Measurements from ENCODE around the gene SLN.
"Not testable (repeated sequence)": the region's sequence is repeated elsewhere in the genome, so short reads cannot be mapped to it uniquely, and the experiment has no call there.

The SLN gene

GRCh38 chr11:107711861-107712755 is at the start of gene SLN:
SLN (minus strand) TSS chr11:107712056.
- DNase-seq (ENCODE audit: low read depth), result no peak

- not testable (repeated sequence) for DNase-seq (ENCODE audit: low read depth)
Observed at GRCh38 chr11:107758719-107759355, 47.0 kb upstream of the SLN start.

DNA sequence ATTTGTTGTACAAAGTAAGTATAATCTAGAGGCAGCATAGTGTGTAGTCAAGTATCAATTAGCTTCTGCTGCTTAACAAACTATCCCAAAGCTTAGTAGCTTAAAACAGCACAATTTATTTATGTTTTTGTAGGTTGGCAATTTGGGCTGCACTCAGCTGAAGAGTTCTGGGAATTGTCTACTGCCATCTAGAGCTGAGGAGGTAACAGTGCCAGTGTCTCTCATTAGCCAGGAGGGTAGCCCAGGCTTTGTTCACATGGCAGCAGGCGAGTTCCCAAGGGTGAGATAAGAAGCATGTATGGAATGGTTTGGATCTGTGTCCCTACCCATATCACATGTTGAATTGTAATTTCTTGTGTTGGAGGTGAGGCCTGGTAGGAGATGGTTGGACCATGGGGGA is 45.8 kb upstream of the SLN start:
- no peak for DNase-seq (ENCODE audit: low read depth)

DNA sequence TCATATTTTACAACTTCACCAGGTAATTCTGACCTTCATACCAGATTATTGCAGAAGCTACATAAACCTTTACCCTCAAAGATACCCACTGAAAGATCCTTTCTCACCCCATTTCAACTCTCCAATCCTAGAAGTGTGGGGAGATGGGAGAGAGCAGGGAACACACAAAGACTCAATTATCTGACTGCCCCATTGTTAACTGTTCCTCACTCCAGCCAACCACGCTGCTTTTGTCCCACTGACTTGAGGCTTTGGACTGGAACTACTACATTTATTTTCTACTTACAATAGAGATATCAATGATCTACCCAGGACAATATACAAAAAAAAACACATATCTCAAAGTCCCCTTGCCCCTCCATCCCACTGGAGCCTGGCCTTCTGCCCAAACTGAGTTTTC is 44.7 kb upstream of the SLN start:
- no peak for DNase-seq (ENCODE audit: low read depth)

DNA sequence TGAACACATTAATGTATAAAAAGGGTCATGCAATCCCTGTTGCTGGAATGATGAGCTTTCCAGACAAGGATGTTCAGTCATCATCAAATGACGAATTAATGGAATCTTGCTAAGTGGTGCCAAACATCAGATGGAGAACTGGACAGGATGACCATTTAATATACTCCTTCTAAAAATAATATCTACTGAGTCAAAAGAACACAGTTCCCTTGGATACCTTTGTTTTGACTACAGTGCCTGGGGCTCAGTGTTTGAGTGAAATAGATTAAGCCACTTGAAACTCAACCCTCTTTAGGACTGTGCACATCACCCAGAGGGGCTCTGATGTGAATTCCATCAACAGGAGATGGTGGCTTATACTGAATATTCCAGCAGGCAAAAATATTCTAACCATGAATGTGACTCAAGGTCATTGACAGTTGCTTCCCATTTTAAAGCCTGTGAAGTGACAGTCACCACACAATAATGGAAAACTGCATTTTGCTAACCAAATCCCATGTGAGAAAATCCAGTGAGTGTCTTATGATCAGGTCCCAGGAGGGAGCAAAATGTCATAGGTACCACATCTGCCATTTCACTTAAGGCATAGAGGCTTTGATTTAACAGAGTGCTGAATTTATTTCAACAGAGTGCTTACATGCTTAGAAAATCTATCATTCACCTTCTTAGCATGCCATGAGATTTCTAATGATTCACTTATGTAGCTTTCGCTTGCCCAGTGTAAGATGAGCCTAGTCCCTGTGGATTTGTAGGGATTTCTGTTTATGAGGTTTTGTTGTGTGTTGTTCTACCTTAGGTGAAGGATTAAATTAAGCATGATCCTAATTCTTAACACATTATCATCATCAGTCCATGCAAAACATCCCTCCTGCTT is 41.3 kb upstream of the SLN start:
- DNase-seq (ENCODE audit: low read depth), result no peak

DNA sequence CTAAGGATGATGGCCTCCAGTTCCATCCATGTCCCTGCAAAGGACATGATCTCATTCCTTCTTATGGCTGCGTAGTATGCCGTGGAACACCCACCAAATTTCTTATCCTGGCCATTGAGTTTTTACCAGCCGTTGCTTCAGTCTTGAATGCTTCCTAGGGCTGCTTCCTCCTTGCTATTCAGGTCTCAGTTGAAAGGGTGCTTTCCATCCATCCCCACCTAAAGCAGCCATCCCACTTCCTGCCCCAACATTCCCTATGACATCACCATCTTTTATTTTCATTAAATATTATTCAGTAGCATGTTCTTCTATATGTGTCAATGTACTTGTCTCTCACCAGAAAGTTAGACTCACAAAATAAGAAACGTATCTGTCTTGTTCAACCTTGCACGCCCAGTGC is 40.7 kb upstream of the SLN start:
- no peak for DNase-seq (ENCODE audit: low read depth)

DNA sequence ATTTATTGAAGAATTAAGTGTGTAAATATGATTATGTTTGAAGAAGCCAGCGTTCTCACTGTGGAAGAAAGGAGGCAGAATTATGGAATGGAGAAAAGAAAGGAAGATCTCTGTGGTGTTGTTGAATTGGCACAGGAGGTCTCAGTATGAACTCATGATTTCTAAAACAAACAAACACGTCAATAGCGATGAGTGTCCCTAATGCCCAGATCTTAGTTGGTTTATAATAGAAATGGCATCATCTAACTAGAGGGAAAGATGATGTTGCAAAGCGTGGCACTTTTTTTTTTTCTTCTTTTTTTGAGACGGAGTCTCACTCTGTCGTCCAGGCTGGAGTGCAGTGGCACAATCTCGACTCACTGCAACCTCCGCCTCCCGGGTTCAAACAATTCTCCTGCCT is 39.2 kb upstream of the SLN start:
- DNase-seq (ENCODE audit: low read depth), result no peak

DNA sequence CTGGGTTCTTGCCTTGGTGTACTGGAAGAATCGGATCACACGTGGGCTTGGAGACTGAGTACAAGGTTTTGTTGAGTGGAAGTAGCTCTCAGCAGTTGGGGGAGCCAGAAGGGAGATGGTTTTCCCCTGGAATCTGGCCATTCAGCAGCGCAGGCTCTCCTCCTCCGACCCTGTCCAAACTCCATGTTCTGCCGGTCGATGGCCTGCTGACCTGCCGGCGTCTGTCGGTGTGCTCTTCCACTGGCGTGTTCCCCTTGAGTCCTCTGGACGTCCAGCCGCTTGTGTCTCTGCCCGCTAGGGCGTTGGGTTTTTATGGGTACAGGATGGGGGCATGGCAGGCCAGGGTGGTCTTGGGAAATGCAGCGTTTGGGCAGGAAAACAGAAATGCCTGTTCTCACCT is 38.5 kb upstream of the SLN start:
- no peak for DNase-seq (ENCODE audit: low read depth)

DNA sequence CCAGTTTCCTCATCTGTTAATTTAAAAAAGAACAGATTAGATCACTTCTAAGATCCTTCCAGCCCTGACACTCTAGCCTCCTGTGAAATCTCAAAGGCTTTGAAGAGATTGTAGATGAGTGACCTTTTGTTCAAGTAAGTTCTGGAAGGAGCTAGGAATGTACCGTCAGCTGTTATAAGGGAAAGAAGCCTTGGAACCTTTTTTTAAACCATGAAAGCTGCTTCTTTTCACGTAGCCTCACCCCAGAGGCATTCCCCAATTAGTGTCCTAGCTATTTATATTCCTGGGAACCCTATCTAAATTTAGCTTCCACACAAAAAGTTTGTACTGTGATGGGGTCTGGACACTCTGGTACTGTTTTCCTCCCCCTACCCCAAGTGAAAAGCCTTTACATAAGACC is 35.8 kb upstream of the SLN start:
- DNase-seq (ENCODE audit: low read depth), result no peak

- no peak for DNase-seq (ENCODE audit: low read depth)
Observed at GRCh38 chr11:107744736-107745135, 32.9 kb upstream of the SLN start.

- no peak for DNase-seq (ENCODE audit: low read depth)
Observed at GRCh38 chr11:107743191-107743590, 31.3 kb upstream of the SLN start.

GRCh38 chr11:107741044-107741823 is 29.4 kb upstream of the SLN start:
- no peak for DNase-seq (ENCODE audit: low read depth)

GRCh38 chr11:107740271-107740670 is 28.4 kb upstream of the SLN start:
- no peak for DNase-seq (ENCODE audit: low read depth)

GRCh38 chr11:107736546-107736945 is 24.7 kb upstream of the SLN start:
- DNase-seq (ENCODE audit: low read depth), result no peak

- DNase-seq (ENCODE audit: low read depth), result no peak
Observed at GRCh38 chr11:107733518-107733917, 21.7 kb upstream of the SLN start.

GRCh38 chr11:107732689-107733051 is 20.8 kb upstream of the SLN start:
- no peak for DNase-seq (ENCODE audit: low read depth)

DNA sequence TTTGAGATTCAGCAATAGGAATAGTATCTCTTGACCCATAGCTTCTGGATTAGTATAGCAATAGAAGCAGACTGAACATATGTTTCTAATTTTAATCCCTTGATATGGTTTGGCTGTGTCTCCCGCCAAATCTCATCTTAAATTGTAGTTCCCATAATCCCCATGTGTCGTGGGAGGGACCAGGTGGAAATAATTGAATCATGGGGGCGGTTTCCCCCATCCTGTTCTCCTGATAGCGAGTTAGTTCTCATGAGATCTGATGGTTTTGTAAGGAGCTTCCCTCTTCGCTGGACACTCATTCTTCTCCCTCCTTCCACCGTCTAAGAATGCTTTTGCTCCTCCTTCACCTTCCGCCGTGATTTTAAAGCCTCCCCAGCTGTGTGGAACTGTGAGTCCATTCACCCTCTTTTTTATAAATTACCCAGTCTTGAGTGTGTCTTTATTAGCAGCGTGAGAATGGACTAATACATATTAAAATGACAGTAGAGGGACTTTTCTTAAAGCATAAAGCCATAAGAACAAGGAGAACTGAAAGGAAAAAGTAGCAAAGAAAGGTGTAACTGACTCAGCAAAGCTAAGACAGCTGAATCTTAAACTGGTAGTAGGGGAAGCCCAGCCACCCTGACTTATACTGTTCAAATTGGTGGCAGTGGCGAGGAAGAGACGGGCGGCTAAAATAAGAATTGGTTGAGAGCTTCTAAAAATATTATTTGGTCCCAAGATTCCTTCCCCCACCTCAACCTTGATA is 20.3 kb upstream of the SLN start:
- no peak for DNase-seq (ENCODE audit: low read depth)

GRCh38 chr11:107722662-107723061 is 10.8 kb upstream of the SLN start:
- no peak for DNase-seq (ENCODE audit: low read depth)

GRCh38 chr11:107721207-107721606 is 9.4 kb upstream of the SLN start:
- DNase-seq (ENCODE audit: low read depth), result no peak

- DNase-seq (ENCODE audit: low read depth), result no peak
Observed at GRCh38 chr11:107720303-107720774, 8.5 kb upstream of the SLN start.
